Adrenal gland (tissue), 12 donors: Measurements from ENCODE around the gene TP53RK. TPM values are rescaled to one million over a fixed set of nuclear protein-coding genes. Genes with fewer than 3 reads are reported as not detected.

Experiments used
- DNase-seq, 7 donors: peaks; one replicate each; pipeline ENCODE4 v3.0.0-alpha.2; 2019 to 2020
- H3K27ac ChIP-seq, 5 donors: fragments of 200-600 bp; sonication (generic) in 4 of 5; 1 replicate in 3 of 5; 2 replicates in 2 of 5; pipeline versions ENCODE4 v1.5.1 to v1.8.0; 2016 to 2020; ENCODE audit warnings: mild to moderate bottlenecking in 1 of 5
- H3K27me3 ChIP-seq: fragments of 200-600 bp; 2 replicates; pipeline ENCODE4 v1.8.0; 2021
- H3K36me3 ChIP-seq, 2 donors: fragments of 200-600 bp; replicated peaks in 1 of 2; 1 replicate in 1 of 2; 2 replicates in 1 of 2; pipeline versions ENCODE4 v1.5.1 to v1.8.0; 2018 to 2022
- H3K4me1 ChIP-seq, 2 donors: fragments of 200-600 bp; replicated peaks in 1 of 2; 1 replicate in 1 of 2; 2 replicates in 1 of 2; pipeline versions ENCODE4 v1.5.1 to v1.8.0; 2018 to 2021
- H3K4me3 ChIP-seq, 4 donors: fragments of 200-600 bp; sonication (generic) in 3 of 4; one replicate each; pipeline ENCODE4 v1.5.1; 2016 to 2018
- H3K9me3 ChIP-seq, 3 donors: fragments of 200-600 bp; sonication (generic) in 1 of 3; replicated peaks in 1 of 3; 1 replicate in 2 of 3; 2 replicates in 1 of 3; pipeline versions ENCODE4 v1.5.1 to v1.8.0; 2016 to 2021
- CTCF ChIP-seq, 6 experiments: fragments of 450-650 bp in 4 of 6; fragments of 200-600 bp in 2 of 6; sonication (generic) in 1 of 6; IDR thresholded peaks; 1 replicate in 5 of 6; 2 replicates in 1 of 6; pipeline versions ENCODE4 v1.5.1 to v1.8.0; 2016 to 2021; ENCODE audit warnings: antibody characterized with exemption in 6 of 6, mild to moderate bottlenecking in 2 of 6, moderate library complexity in 1 of 6
- POLR2A ChIP-seq, 2 donors: fragments of 450-650 bp; IDR thresholded peaks; one replicate each; pipeline ENCODE4 v1.6.1; 2017; ENCODE audit warnings: antibody characterized with exemption in 2 of 2, mild to moderate bottlenecking in 2 of 2, moderate library complexity in 1 of 2
- WGBS, 4 donors: extraction: QIAGEN DNeasy Blood & Tissue Kit in 2 of 4; methylation state at CpG; one replicate each; pipeline versions ENCODE4 v1.1.5 to v1.1.7; 2013 to 2017; 5-methylcytosine and 5-hydroxymethylcytosine counted together
- intact Hi-C, 2 donors: fragments of 100-400 bp; cut with DNase I; formaldehyde crosslinking; loops; one replicate each; pipeline versions ENCODE4 v1.14.1 to v1.15.0; 2022 to 2023
- polyA plus RNA-seq, 3 donors: library from polyadenylated mRNA; stranded (reverse); fragments of 200-250 nt in 2 of 3; fragments of 350-450 nt in 1 of 3; fragmentation: Illumina TruSeq in 1 of 3; extraction: RNeasy Lipid Tissue Mini Kit (QIAGEN cat#74804) in 1 of 3; gene quantifications; one replicate each; pipeline ENCODE4 v1.2.3, GENCODE V29; 2013 to 2014
- total RNA-seq, 9 donors: library from RNA; depleted of rRNA in 4 of 9; stranded (reverse); fragments of >200 nt in 4 of 9; fragments of 120-200 nt in 1 of 9; fragmentation: NEBNext Ultra II Directional in 1 of 9; extraction: Animal tissue kit (Norgen Biotek cat#: 25700) in 1 of 9; gene quantifications; one replicate each; pipeline versions ENCODE4 v1.1.0 to v1.2.4, GENCODE V29; 2013 to 2023
- donor health status: healthy with polysubstance abuse.
- donor health status: Bipolar disorder and iron deficiency.
- donor health status: DM: yes; HTN: yes; CAD: no.
- donor health status: DM: no; HTN: no; CAD: no.
- donor health status: DM: no; HTN: no; CAD: no.
- donor health status: DM: yes; HTN: yes; CAD: no.

TP53RK gene
- total and polyA plus RNA-seq, 12 donors: 8.9 to 35.0 (median 16.9) TPM

DNA sequence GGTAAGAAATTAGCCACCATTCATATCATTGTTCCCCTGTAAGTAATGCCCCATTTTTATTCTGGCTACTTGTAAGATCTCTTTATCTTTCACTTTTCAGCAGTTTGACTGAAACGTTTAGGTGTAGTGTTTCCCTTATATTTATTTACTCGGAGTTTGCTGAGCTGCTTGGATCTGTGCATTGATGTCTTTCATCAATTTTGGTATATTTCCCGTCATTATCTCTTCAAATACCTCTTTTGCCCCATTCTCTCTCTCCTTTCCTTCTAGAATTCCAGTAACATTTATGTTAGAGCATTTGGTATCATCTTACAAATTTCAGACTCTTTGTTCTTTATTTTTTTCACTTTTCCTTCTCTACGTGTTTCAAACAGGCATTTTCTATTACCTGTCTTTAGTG, 28.8 kb downstream of the TP53RK start:
- no peak for DNase-seq
- Histone ChIP-seq H3K27ac (no peak overlapping the region), H3K9me3 (peaks cover 0 to 8% (median 0%) of the 10 kb centered on the region in 3 donors), H3K27me3 (no peaks in the 10 kb centered on the region), H3K4me3 (no peak overlapping the region), H3K4me1 (no peaks in the 10 kb centered on the region), H3K36me3 (no peaks in the 10 kb centered on the region)
- WGBS, 4 donors: 84 to 90% (median 88%) methylated on average over 4 of the region's 4 CpGs
- no peak for TF ChIP-seq CTCF (IDR thresholded peaks at IDR 0.05)
- TF ChIP-seq POLR2A (IDR thresholded peaks at IDR 0.05): no peak
- intact Hi-C loops: no loop called here

DNA sequence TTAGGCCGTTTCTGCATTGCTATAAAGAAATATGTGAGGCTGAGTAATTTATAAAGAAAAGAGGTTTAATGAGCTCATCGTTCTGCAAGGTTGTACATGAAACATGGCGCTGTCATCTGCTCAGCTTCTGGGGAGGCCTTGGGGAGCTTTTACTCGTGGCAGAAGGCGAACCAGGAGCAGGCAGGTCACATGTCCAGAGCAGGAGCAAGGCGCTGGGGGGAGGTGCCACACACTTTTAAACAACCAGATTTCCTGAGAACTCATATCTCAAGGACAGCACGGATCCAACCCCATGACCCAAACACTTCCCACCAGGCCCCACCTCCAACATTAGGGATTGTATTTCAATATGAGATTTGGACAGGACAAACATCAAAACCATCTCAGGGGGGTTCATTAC, 31.6 kb downstream of the TP53RK start:
- H3K4me1 ChIP-seq: no peaks in the 10 kb centered on the region
- peaks cover 0 to 8% (median 0%) of the 10 kb centered on the region in 3 donors for H3K9me3 ChIP-seq
- peak in 2 of 7 donors; percentile 4 to 30 for DNase-seq
- no peak overlapping the region for H3K4me3 ChIP-seq
- peaks cover 5% of the 10 kb centered on the region for H3K27me3 ChIP-seq
- 77 to 86% (median 79%) methylated on average over 7 of the region's 7 CpGs for WGBS, 4 donors
- intact Hi-C loops: no loop called here
- no peak overlapping the region for H3K27ac ChIP-seq
- no peak for TF ChIP-seq POLR2A (IDR thresholded peaks at IDR 0.05)
- no peak for TF ChIP-seq CTCF (IDR thresholded peaks at IDR 0.05)
- H3K36me3 ChIP-seq: no peaks in the 10 kb centered on the region

DNA sequence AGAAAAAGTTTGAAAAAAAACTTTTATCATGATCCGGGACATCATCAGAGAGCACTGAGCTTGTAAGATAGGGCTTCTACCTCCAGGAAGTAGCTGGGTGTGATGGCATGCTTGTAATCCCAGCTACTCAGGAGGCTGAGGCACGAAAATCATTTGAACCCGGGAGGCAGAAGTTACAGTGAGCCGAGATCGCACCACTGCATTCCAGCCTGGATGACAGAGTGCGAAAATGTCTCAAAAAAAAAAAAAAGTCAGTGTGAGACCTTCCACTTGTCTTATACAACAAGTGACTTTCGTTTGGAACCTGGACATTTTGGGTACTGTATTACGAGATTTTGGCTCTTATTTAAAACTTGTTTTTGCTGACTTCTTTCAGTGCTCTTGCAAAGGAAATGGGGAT, 32.1 kb downstream of the TP53RK start:
- no peak overlapping the region for H3K4me3 ChIP-seq
- no peaks in the 10 kb centered on the region for H3K36me3 ChIP-seq
- intact Hi-C loops: no loop called here
- H3K27ac ChIP-seq: no peak overlapping the region
- H3K4me1 ChIP-seq: no peaks in the 10 kb centered on the region
- H3K27me3 ChIP-seq: peaks cover 10% of the 10 kb centered on the region
- peak in 1 of 7 donors; percentile 5 for DNase-seq
- TF ChIP-seq CTCF (IDR thresholded peaks at IDR 0.05) (no peak), POLR2A (IDR thresholded peaks at IDR 0.05) (no peak)
- 85 to 94% (median 92%) methylated on average over 8 of the region's 8 CpGs for WGBS, 4 donors
- H3K9me3 ChIP-seq: peaks cover 0 to 8% (median 0%) of the 10 kb centered on the region in 3 donors

DNA sequence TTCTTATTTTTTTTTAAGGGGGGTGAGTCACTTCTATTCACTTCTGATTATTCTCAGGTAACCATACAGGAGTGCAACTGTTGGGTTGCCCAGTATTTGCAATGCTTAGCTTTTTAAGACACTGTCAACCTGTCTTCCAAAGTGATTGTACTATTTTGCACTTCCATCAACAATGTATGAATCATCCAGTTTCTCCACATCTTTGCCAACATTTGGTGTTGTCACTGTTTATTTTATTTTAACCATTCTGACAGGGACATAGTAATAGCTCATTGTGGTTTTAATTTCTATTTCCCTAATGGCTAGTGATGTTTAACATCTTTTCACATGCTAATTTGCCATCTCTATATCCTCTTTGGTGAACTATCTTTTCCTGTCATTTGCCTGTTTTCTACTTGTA, 36.5 kb downstream of the TP53RK start:
- TF ChIP-seq POLR2A (IDR thresholded peaks at IDR 0.05) (no peak), CTCF (IDR thresholded peaks at IDR 0.05) (no peak)
- intact Hi-C loops: no loop called here
- no peaks in the 10 kb centered on the region for H3K4me1 ChIP-seq
- no peaks in the 10 kb centered on the region for H3K9me3 ChIP-seq
- H3K36me3 ChIP-seq: no peaks in the 10 kb centered on the region
- no peak overlapping the region for H3K27ac ChIP-seq
- DNase-seq: no peak
- H3K4me3 ChIP-seq: no peak overlapping the region
- H3K27me3 ChIP-seq: peaks cover 20% of the 10 kb centered on the region
